ENCODE results near the gene CCDC106. TPM values are rescaled to one million over a fixed set of nuclear protein-coding genes. Genes with fewer than 3 reads are reported as not detected.

The CCDC106 gene
- total RNA-seq, 2 experiments from 2014 or later: 8.8 to 11.2 TPM

- Mint-ChIP-seq H3K9me3 (no peaks in the 10 kb centered on the region), H3K27ac (no peak overlapping the region), H3K36me3 (ENCODE audit: low read depth) (peaks cover 43% of the 10 kb centered on the region), H3K4me1 (ENCODE audit: low read depth) (peaks cover 28% of the 10 kb centered on the region), H3K27me3 (no peaks in the 10 kb centered on the region), H3K4me3 (no peak overlapping the region)
- ChIA-PET POLR2A (interaction anchor here (0.6 to 1.4 kb wide), 2 partner anchors 9 to 90 kb away, joined by 3 read pairs; no protein-coding TSS in a partner anchor), CTCF (no interaction called here)
- TF ChIP-seq CTCF (IDR thresholded peaks at IDR 0.05): no peak
- intact Hi-C loops (cut with micrococcal nuclease): no loop called here
- ATAC-seq: no peak
- DNase-seq: no peak
These were observed 34.6 kb upstream of the CCDC106 start for GRCh38 chr19:55613396-55613795.

DNA sequence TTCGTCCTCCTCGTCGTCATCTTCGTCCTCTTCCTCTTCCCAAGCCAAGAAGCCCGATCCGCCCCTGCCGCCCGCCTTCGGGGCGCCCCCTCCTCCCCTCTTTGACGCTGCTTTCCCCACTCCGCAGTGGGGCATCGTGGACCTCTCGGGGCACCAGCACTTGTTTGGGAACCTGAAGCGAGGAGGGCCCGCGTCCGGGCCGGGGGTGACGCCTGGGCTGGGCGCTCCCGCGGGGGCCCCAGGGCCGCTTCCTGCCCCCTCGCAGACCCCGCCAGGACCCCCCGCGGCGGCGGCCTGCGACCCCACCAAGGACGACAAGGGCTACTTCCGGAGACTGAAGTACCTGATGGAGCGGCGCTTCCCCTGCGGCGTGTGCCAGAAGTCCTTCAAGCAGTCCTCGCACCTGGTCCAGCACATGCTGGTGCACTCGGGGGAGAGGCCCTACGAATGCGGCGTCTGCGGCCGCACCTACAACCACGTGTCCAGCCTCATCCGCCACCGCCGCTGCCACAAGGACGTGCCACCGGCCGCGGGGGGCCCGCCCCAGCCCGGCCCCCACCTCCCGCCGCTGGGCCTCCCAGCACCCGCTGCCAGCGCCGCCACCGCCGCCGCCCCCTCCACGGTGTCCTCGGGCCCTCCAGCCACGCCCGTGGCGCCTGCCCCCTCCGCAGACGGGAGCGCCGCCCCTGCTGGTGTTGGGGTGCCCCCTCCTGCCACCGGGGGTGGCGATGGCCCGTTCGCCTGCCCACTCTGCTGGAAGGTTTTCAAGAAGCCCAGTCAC, 33.9 kb upstream of the CCDC106 start:
- H3K4me1 Mint-ChIP-seq (ENCODE audit: low read depth): peaks cover 26% of the 10 kb centered on the region
- no peaks in the 10 kb centered on the region for H3K27me3 Mint-ChIP-seq
- no peak overlapping the region for H3K4me3 Mint-ChIP-seq

DNA sequence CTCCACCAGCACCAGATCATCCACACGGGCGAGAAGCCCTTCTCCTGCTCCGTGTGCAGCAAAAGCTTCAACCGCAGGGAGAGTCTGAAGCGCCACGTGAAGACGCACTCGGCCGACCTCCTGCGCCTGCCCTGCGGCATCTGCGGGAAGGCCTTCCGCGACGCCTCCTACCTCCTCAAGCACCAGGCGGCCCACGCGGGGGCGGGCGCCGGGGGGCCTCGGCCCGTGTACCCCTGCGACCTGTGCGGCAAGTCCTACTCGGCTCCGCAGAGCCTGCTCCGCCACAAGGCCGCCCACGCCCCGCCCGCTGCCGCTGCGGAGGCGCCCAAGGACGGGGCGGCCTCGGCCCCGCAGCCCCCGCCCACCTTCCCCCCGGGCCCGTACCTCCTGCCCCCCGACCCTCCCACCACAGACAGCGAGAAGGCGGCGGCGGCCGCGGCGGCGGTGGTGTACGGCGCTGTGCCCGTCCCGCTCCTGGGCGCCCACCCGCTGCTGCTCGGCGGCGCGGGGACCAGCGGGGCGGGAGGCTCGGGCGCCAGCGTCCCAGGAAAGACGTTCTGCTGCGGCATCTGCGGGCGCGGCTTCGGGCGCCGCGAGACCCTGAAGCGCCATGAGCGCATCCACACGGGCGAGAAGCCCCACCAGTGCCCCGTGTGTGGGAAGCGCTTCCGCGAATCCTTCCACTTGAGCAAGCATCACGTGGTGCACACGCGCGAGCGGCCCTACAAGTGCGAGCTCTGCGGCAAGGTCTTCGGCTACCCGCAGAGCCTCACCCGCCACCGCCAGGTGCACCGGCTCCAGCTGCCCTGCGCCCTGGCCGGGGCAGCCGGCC, 33.1 kb upstream of the CCDC106 start:
- POLR2A ChIA-PET: interaction anchor here (1.3 kb wide), 1 partner anchor 8 kb away, joined by 5 read pairs; no protein-coding TSS in a partner anchor
- H3K36me3 Mint-ChIP-seq (ENCODE audit: low read depth): peaks cover 40% of the 10 kb centered on the region
- intact Hi-C loops (cut with micrococcal nuclease): no loop called here
- CTCF ChIA-PET: no interaction called here
- no peaks in the 10 kb centered on the region for H3K9me3 Mint-ChIP-seq
- no peak for TF ChIP-seq CTCF (IDR thresholded peaks at IDR 0.05)
- DNase-seq (no peak), ATAC-seq (no peak)
- peaks cover 28% of the 10 kb centered on the region for H3K4me1 Mint-ChIP-seq (ENCODE audit: low read depth)
- H3K4me3 Mint-ChIP-seq: no peak overlapping the region
- H3K27me3 Mint-ChIP-seq: no peaks in the 10 kb centered on the region
- no peak overlapping the region for H3K27ac Mint-ChIP-seq

More for the DNA sequence above, 33.9 kb upstream of the CCDC106 start:
- ATAC-seq: no peak
- H3K27ac Mint-ChIP-seq: no peak overlapping the region
- no peak for TF ChIP-seq CTCF (IDR thresholded peaks at IDR 0.05)
- no peak for DNase-seq
- intact Hi-C loops (cut with micrococcal nuclease): no loop called here
- H3K36me3 Mint-ChIP-seq (ENCODE audit: low read depth): peaks cover 40% of the 10 kb centered on the region
- CTCF ChIA-PET: no interaction called here
- POLR2A ChIA-PET: no interaction called here
- H3K9me3 Mint-ChIP-seq: no peaks in the 10 kb centered on the region

GRCh38 chr19:55615543-55616394, 32.2 kb upstream of the CCDC106 start:
- ChIA-PET CTCF (interaction anchor here (3.0 kb wide), 1 partner anchor 9 kb away, joined by 15 read pairs; the partner anchor contains the start of gene ZNF865), POLR2A (interaction anchor here (1.3 kb wide), 1 partner anchor 9 kb away, joined by 5 read pairs; no protein-coding TSS in a partner anchor)
- Mint-ChIP-seq H3K4me3 (no peak overlapping the region), H3K4me1 (ENCODE audit: low read depth) (peaks cover 32% of the 10 kb centered on the region), H3K27me3 (no peaks in the 10 kb centered on the region), H3K27ac (no peak overlapping the region), H3K36me3 (ENCODE audit: low read depth) (peaks cover 42% of the 10 kb centered on the region), H3K9me3 (no peaks in the 10 kb centered on the region)
- DNase-seq (no peak), ATAC-seq (no peak)
- no peak for TF ChIP-seq CTCF (IDR thresholded peaks at IDR 0.05)
- intact Hi-C loops (cut with micrococcal nuclease): no loop called here
